HG03439 (cell line): ENCODE results near the gene SLC35A3.
A peak's percentile ranks its signal among the peaks of the same experiment; 100 is the strongest.
"Not testable (repeated sequence)": the region's sequence is repeated elsewhere in the genome, so short reads cannot be mapped to it uniquely, and the experiment has no call there.

Experiments
- ATAC-seq: cut with Tn5 transposase; IDR thresholded peaks from one replicate; pipeline ENCODE4 v1.9.1; 2021; ENCODE audit warnings: mild to moderate bottlenecking, moderate library complexity; ENCODE audit not compliant: unreplicated experiment

SLC35A3 gene

GRCh38 chr1:100028765-100029164 lies 59.0 kb downstream of the SLC35A3 start:
- no peak for ATAC-seq

- no peak for ATAC-seq
Observed at GRCh38 chr1:100034470-100034869, 64.7 kb downstream of the SLC35A3 start.

- ATAC-seq, result no peak
Observed at GRCh38 chr1:100035214-100035613, 65.4 kb downstream of the SLC35A3 start.

GRCh38 chr1:100036718-100037655 lies 67.2 kb downstream of the SLC35A3 start:
- peak; percentile 0 for ATAC-seq

GRCh38 chr1:100037656-100037926 lies 67.8 kb downstream of the SLC35A3 start:
- no peak for ATAC-seq

GRCh38 chr1:100037927-100038659 lies 68.3 kb downstream of the SLC35A3 start:
- ATAC-seq, result peak; percentile 88

- ATAC-seq, result peak; percentile 57
Observed at GRCh38 chr1:100038660-100039287, 69.0 kb downstream of the SLC35A3 start.

- ATAC-seq, result no peak
Observed at GRCh38 chr1:100039591-100039990, 69.8 kb downstream of the SLC35A3 start.

- no peak for ATAC-seq
Observed at GRCh38 chr1:100045206-100045605, 75.4 kb downstream of the SLC35A3 start.

- not testable (repeated sequence) for ATAC-seq
Observed at GRCh38 chr1:100047235-100047708, 77.5 kb downstream of the SLC35A3 start.

- no peak for ATAC-seq
Observed at GRCh38 chr1:100050139-100050538, 80.3 kb downstream of the SLC35A3 start.

GRCh38 chr1:100051401-100051800 lies 81.6 kb downstream of the SLC35A3 start:
- no peak for ATAC-seq

GRCh38 chr1:100051893-100052292 lies 82.1 kb downstream of the SLC35A3 start:
- no peak for ATAC-seq

GRCh38 chr1:100053119-100053518 lies 83.3 kb downstream of the SLC35A3 start:
- no peak for ATAC-seq

- no peak for ATAC-seq
Observed at GRCh38 chr1:100053727-100054126, 83.9 kb downstream of the SLC35A3 start.

GRCh38 chr1:100061681-100062080 lies 91.9 kb downstream of the SLC35A3 start:
- no peak for ATAC-seq

GRCh38 chr1:100065183-100065968 lies 95.6 kb downstream of the SLC35A3 start:
- ATAC-seq, result no peak

- no peak for ATAC-seq
Observed at GRCh38 chr1:100065969-100066227, 96.1 kb downstream of the SLC35A3 start.

GRCh38 chr1:100070201-100070939 lies 100.6 kb downstream of the SLC35A3 start:
- no peak for ATAC-seq

- ATAC-seq, result no peak
Observed at GRCh38 chr1:100073531-100073930, 103.7 kb downstream of the SLC35A3 start.
